ENCODE data around the gene EHD4.
A peak's percentile ranks its signal among the peaks of the same experiment; 100 is the strongest.

Gene EHD4

GRCh38 chr15:41932511-41933289 lies 39.7 kb downstream of the EHD4 start:
- TF ChIP-seq, protein P1, sequence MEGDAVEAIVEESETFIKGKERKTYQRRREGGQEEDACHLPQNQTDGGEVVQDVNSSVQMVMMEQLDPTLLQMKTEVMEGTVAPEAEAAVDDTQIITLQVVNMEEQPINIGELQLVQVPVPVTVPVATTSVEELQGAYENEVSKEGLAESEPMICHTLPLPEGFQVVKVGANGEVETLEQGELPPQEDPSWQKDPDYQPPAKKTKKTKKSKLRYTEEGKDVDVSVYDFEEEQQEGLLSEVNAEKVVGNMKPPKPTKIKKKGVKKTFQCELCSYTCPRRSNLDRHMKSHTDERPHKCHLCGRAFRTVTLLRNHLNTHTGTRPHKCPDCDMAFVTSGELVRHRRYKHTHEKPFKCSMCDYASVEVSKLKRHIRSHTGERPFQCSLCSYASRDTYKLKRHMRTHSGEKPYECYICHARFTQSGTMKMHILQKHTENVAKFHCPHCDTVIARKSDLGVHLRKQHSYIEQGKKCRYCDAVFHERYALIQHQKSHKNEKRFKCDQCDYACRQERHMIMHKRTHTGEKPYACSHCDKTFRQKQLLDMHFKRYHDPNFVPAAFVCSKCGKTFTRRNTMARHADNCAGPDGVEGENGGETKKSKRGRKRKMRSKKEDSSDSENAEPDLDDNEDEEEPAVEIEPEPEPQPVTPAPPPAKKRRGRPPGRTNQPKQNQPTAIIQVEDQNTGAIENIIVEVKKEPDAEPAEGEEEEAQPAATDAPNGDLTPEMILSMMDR (conservative IDR thresholded peaks at IDR 0.05; ENCODE audit: low read depth, low read length): no peak
- H3K4me3 ChIP-seq (ENCODE audit: low read depth, low read length): no peak overlapping the region
- no peak for DNase-seq (ENCODE audit: low read depth)

GRCh38 chr15:41932101-41932500 lies 40.3 kb downstream of the EHD4 start:
- H3K4me3 ChIP-seq (ENCODE audit: low read depth, low read length): no peak overlapping the region
- DNase-seq (ENCODE audit: low read depth): no peak
- TF ChIP-seq, protein P1 (conservative IDR thresholded peaks at IDR 0.05; ENCODE audit: low read depth, low read length): no peak

- H3K4me3 ChIP-seq (ENCODE audit: low read depth, low read length): no peak overlapping the region
- TF ChIP-seq, protein P1 (conservative IDR thresholded peaks at IDR 0.05; ENCODE audit: low read depth, low read length): no peak
- DNase-seq (ENCODE audit: low read depth): no peak
These were observed 41.5 kb downstream of the EHD4 start for GRCh38 chr15:41930867-41931222.

GRCh38 chr15:41930221-41930866 lies 42.0 kb downstream of the EHD4 start:
- TF ChIP-seq, protein P1 (conservative IDR thresholded peaks at IDR 0.05; ENCODE audit: low read depth, low read length): peak; percentile 41
- DNase-seq (ENCODE audit: low read depth): peak; percentile 87
- no peak overlapping the region for H3K4me3 ChIP-seq (ENCODE audit: low read depth, low read length)

DNA sequence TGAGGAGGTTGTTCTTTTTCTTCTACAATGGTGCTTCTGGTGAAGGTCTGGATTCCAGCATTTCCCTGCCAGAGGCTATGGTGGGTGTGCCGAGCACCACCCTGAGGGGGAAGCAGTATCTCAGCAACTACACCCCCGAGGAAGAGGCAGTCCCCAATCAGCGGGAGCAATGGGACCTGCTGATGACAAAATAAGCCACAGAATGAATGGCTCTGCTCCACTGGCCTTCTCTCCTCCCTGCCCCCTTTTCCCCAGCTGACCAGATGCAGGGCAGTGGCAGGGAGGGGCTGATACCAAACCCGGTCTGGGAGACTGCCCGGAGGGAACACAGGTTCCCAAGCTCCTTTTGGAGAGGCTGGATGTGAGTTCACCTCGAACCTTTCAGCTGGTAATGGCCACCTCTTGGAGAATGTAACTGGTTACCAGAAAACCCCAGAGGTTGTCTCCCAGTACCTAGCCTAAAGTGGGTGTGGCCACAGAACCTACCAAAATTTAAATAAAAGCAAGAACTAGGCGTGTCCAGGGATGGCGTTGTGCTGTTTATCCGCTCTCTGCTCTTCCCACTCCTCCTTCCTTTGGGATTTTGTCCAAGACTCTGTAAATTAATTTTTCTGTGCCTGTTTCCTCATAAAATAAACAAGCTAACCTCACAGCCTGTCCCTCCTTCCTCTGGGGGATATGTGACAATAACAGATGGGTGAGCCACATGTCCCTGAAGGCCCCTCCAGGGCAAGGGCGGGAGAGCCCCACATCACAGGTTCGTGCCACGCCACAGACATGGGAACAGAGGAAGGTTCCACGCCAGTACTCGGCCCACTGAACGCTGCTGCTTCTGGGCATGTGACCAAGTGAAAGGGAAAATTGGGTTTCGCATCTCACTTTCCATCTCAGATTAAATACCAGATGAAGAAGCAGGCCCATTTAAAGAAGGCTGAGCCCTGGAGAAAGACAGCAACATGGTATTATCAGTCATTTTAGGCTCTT lies 43.4 kb downstream of the EHD4 start:
- H3K4me3 ChIP-seq (ENCODE audit: low read depth, low read length): no peak overlapping the region
- TF ChIP-seq, protein P1 (conservative IDR thresholded peaks at IDR 0.05; ENCODE audit: low read depth, low read length): no peak
- no peak for DNase-seq (ENCODE audit: low read depth)

DNA sequence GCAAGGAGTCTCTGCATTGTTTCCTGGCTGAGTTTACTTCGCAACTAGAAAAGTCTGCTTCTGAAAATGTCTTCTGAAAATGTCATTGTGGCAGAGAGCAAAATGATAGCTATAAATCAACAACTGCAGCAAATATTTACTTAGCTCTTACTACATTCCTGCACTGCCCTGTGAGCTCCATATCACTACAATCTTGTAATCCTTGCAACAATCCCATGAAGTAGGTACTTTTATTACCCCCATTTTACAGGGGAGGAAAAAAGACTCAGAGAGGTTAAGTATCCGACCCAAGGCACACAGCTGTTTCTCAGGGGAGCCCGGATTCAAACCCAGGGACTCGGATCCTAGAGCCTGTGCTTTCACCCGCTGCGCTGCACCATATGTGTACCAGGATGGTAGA lies 44.3 kb downstream of the EHD4 start:
- no peak overlapping the region for H3K4me3 ChIP-seq (ENCODE audit: low read depth, low read length)
- no peak for DNase-seq (ENCODE audit: low read depth)
- TF ChIP-seq, protein P1 (conservative IDR thresholded peaks at IDR 0.05; ENCODE audit: low read depth, low read length): no peak
